NCI-H446 treated with DMSO at 0.1 percent for 48 hours (cell line): Measurements from ENCODE around the gene INSYN2A.

Experiments
- DNase-seq: peaks from one replicate; lab custom pipeline; 2025; lab: John Stamatoyannopoulos, UW

The INSYN2A gene

GRCh38 chr10:127154831-127155620, 41.4 kb downstream of the INSYN2A start:
- DNase-seq = no peak

- no peak for DNase-seq
Observed at GRCh38 chr10:127153181-127153580, 43.2 kb downstream of the INSYN2A start.

GRCh38 chr10:127151981-127152699, 44.3 kb downstream of the INSYN2A start:
- no peak for DNase-seq

DNA sequence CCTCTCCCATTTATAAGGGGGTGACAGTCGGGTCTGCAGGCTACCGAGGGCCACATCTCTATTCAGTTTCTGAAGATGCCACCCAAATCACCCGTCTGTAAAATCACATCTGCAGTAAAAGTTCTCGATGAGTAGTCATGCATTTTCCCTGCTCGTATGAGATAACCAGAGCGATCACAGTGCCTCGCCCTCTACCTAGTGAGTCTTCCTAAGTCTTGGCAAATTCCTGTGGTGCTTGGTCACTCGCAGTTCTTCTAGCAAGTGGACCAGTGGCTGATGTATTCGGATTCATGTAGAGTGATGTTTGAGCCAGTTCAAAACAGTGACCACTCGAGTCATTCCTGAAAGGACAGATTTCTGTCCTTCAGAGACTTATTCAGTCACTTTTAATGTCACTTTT, 44.9 kb downstream of the INSYN2A start:
- no peak for DNase-seq

GRCh38 chr10:127150136-127150535, 46.3 kb downstream of the INSYN2A start:
- DNase-seq = no peak

GRCh38 chr10:127149501-127150081, 46.8 kb downstream of the INSYN2A start:
- DNase-seq = no peak

DNA sequence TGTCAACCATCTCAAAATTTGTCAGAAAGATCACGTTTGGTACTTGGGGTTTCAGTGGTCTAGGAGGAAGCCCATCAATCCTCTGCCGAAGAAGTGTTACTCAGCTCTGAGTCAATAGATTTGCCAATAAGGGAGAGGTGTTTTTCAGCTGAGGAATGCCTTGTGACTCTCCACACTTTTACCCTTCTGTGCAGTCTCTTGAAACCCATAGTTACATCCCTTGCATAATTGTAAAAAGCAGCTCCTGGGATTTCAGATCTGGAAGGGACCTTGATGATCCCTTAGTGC, 47.5 kb downstream of the INSYN2A start:
- no peak for DNase-seq

- DNase-seq = no peak
Observed at GRCh38 chr10:127148066-127148932, 48.1 kb downstream of the INSYN2A start.

DNA sequence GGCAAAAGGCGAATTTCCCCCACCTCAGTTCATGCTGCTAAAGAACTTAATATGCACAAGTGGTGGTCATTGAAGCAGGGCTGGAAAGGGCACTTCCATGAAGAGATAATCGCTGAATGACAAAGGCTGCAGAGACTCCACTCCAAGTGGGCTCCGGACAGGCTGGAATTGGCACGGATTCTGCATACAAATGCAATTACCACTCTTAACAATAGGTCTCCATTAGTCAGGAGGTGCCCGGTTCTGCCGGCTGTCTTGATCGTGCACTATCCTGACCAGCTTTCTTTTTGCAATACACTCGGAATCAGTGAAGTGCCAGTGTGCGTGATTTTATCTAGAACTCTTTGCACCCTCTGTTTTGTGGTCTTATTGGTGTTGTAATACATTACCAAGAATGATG, 49.7 kb downstream of the INSYN2A start:
- no peak for DNase-seq
